Measurements from ENCODE around the gene EXOSC10.

DNA sequence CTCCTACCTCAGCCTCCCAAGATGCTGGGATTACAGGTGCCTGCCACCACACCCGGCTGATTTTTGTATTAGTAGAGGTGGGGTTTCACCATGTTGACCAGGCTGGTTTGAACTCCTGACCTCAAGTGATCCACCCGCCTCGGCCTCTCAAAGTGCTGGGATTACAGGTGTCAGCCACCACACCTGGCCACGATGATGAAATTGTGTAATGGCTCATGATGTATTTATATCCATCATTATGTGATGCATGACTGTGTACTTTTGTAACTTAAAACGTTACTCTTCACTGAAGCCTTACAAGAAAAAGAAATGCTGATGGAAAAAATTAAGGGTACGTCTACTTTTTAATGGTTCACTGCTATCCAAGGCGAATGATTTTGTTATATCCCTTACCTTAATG is 79.7 kb downstream of the EXOSC10 start:
- TF ChIP-seq POLR2AphosphoS5 (IDR thresholded peaks at IDR 0.05; ENCODE audit: low read depth) (no peak), CTCF (conservative IDR thresholded peaks at IDR 0.05; ENCODE audit: low read depth in 2 of 2) (no peak), EZH2 (IDR thresholded peaks at IDR 0.05; ENCODE audit: low read depth, unreplicated experiment) (no peak)
